ENCODE results near the gene LCP1. TPM values are rescaled to one million over a fixed set of nuclear protein-coding genes. Genes with fewer than 3 reads are reported as not detected.
"Not testable (repeated sequence)": the region's sequence is repeated elsewhere in the genome, so short reads cannot be mapped to it uniquely, and the experiment has no call there.

The LCP1 gene
- total RNA-seq (2014; rRNA removed; shearing (Covaris generic)) (not detected in 2 replicates), polyA plus RNA-seq (2016; fragmentation: Nextera tagmentation; extraction: Ambion mirVana) (0.64 and 1.3 TPM in 2 replicates)

DNA sequence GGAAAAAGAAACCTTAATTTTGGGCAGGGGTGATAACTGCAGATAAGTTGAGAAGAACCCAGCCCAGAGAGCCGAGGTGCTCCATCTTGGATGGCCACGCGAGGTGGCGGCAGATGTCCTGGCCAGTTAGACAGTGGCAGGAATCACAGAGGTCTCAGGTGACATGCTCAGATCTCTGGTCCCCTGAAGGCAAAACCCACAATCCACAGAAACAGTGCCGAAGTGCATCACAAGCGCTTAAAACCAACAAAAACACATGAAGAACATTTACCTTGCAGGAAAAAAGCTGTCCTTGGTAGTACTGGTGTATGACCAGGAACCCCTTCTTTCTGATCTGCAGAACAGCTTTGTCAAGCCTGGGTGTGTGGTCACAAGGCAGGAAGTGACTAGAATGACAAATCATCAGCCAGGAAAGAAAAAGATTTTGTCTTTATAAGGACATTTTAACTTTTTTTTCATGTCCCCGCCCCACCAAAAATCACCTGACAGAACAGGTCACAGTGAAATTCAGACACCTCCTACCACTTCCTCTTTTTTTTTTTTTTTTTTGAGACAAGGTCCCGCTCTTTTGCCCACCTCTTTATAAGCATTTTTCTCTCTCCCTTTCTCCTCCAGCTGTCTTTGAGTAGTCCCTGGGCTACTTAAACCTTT lies at the start of gene LCP1:
TSS of gene LCP1 (minus strand) at position 338 of the 651 bp plus-strand sequence. CDS start 22,515 bp downstream, outside the sequence.
- Histone ChIP-seq H4K20me1 (ENCODE audit: insufficient read depth) (no peaks in the 10 kb centered on the region), H3K4me3 (no peak within 1 kb of the TSS), H3K4me1 (ENCODE audit: insufficient read depth) (no peaks in the 10 kb centered on the region), H3K9me3 (ENCODE audit: low read depth) (no peaks in the 10 kb centered on the region), H3K4me2 (ENCODE audit: unreplicated experiment) (no peak within 1 kb of the TSS), H3F3A (ENCODE audit: insufficient read depth) (no peaks in the 10 kb centered on the region), H3K27me3 (replicated peaks; ENCODE audit: insufficient read depth) (peaks cover 20% of the 10 kb centered on the region; the same call in 1 of the 2 replicates), H3K79me2 (ENCODE audit: insufficient read depth) (no peaks in the 10 kb centered on the region), H3K27ac (no peak within 1 kb of the TSS), H3K36me3 (ENCODE audit: low read depth) (no peaks in the 10 kb centered on the region), H2AFZ (no peak within 1 kb of the TSS), H3K9ac (no peak within 1 kb of the TSS), H3K9me2 (ENCODE audit: insufficient read depth) (no peaks in the 10 kb centered on the region)
- TF ChIP-seq EZH2phosphoT487 (IDR thresholded peaks at IDR 0.05; ENCODE audit: insufficient read depth, low read depth) (no peak), EZH2 (IDR thresholded peaks at IDR 0.05; ENCODE audit: insufficient read depth, poor library complexity, severe bottlenecking) (no peak)
- no peak for DNase-seq
- WGBS, 2 experiments (ENCODE audit: low coverage in 1 of 2, low lambda C conversion rate in 2 of 2, missing lambda C conversion rate in 2 of 2) = 91 to 92% methylated on average over 8 of the region's 8 CpGs
- in situ Hi-C loops (cut with MboI) = no loop called here

DNA sequence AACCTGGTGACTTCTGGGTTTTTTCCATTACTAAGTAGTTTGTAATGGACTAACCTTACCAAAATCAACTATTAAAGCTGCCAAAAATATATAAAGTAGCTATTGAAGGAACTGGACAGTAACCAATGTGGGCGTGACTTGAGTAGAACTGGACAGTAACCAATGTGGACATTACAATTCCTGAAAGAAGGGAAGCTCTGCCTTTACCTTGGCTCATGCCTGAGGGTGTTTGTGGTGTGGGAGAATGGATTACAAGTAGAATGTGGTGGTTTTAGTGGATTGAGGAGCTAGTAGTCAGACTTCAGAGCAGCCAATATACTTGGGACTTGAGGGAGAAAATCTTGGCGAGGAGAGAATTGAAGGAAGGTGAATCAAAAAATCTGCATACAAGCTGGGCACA lies 47.3 kb upstream of the LCP1 start:
- no peak overlapping the region for H3K27ac ChIP-seq
- no peak for DNase-seq
- no peak overlapping the region for H2AFZ ChIP-seq
- no peak overlapping the region for H3K4me3 ChIP-seq
- in situ Hi-C loops (cut with MboI) = no loop called here
- no peak overlapping the region for H3K4me2 ChIP-seq (ENCODE audit: unreplicated experiment)
- H3K36me3 ChIP-seq (ENCODE audit: low read depth) = no peaks in the 10 kb centered on the region
- no peaks in the 10 kb centered on the region for H3K79me2 ChIP-seq (ENCODE audit: insufficient read depth)
- no peaks in the 10 kb centered on the region for H4K20me1 ChIP-seq (ENCODE audit: insufficient read depth)
- H3K9ac ChIP-seq = no peak overlapping the region
- TF ChIP-seq EZH2phosphoT487 (IDR thresholded peaks at IDR 0.05; ENCODE audit: insufficient read depth, low read depth) = no peak
- no peak for TF ChIP-seq EZH2 (IDR thresholded peaks at IDR 0.05; ENCODE audit: insufficient read depth, poor library complexity, severe bottlenecking)
- H3K9me2 ChIP-seq (ENCODE audit: insufficient read depth) = no peaks in the 10 kb centered on the region
- 0 out of 2 replicates have a peak, but pooled peaks cover 8% of the 10 kb centered on the region for H3F3A ChIP-seq (ENCODE audit: insufficient read depth)
- H3K9me3 ChIP-seq (ENCODE audit: low read depth) = no peaks in the 10 kb centered on the region
- H3K27me3 ChIP-seq (replicated peaks; ENCODE audit: insufficient read depth) = no peaks in the 10 kb centered on the region
- H3K4me1 ChIP-seq (ENCODE audit: insufficient read depth) = peaks cover 10% of the 10 kb centered on the region
- 67 to 70% methylated on average over 2 of the region's 2 CpGs for WGBS, 2 experiments (ENCODE audit: low coverage in 1 of 2, low lambda C conversion rate in 2 of 2, missing lambda C conversion rate in 2 of 2)

GRCh38 chr13:46220234-46220633 lies 38.3 kb upstream of the LCP1 start:
- H3K9me3 ChIP-seq (ENCODE audit: low read depth); H3K4me3 ChIP-seq: not testable (repeated sequence)
- WGBS, 2 experiments (ENCODE audit: low coverage in 1 of 2, low lambda C conversion rate in 2 of 2, missing lambda C conversion rate in 2 of 2) = 0% methylated on average over 1 to 2 of the region's 2 CpGs

GRCh38 chr13:46214741-46215140 lies 32.8 kb upstream of the LCP1 start:
- H3K4me3 ChIP-seq; H3F3A ChIP-seq (ENCODE audit: insufficient read depth); H3K79me2 ChIP-seq (ENCODE audit: insufficient read depth); H3K36me3 ChIP-seq (ENCODE audit: low read depth); H3K4me1 ChIP-seq (ENCODE audit: insufficient read depth); H3K27ac ChIP-seq; H3K9me3 ChIP-seq (ENCODE audit: low read depth); in situ Hi-C loops (cut with MboI); H3K9ac ChIP-seq; H4K20me1 ChIP-seq (ENCODE audit: insufficient read depth); H3K4me2 ChIP-seq (ENCODE audit: unreplicated experiment); H3K9me2 ChIP-seq (ENCODE audit: insufficient read depth); H2AFZ ChIP-seq; DNase-seq: not testable (repeated sequence)
- WGBS, 2 experiments (ENCODE audit: low coverage in 1 of 2, low lambda C conversion rate in 2 of 2, missing lambda C conversion rate in 2 of 2) = 85 to 89% methylated on average over 1 of the region's 1 CpG
- peaks cover 37% of the 10 kb centered on the region for H3K27me3 ChIP-seq (replicated peaks; ENCODE audit: insufficient read depth)

More at GRCh38 chr13:46220234-46220633, 38.3 kb upstream of the LCP1 start:
- in situ Hi-C loops (cut with MboI); H3K27ac ChIP-seq; H4K20me1 ChIP-seq (ENCODE audit: insufficient read depth); DNase-seq; H3K4me2 ChIP-seq (ENCODE audit: unreplicated experiment); H3K9ac ChIP-seq; H2AFZ ChIP-seq; H3K9me2 ChIP-seq (ENCODE audit: insufficient read depth); H3F3A ChIP-seq (ENCODE audit: insufficient read depth); H3K27me3 ChIP-seq (replicated peaks; ENCODE audit: insufficient read depth); H3K79me2 ChIP-seq (ENCODE audit: insufficient read depth); H3K4me1 ChIP-seq (ENCODE audit: insufficient read depth); H3K36me3 ChIP-seq (ENCODE audit: low read depth): not testable (repeated sequence)

DNA sequence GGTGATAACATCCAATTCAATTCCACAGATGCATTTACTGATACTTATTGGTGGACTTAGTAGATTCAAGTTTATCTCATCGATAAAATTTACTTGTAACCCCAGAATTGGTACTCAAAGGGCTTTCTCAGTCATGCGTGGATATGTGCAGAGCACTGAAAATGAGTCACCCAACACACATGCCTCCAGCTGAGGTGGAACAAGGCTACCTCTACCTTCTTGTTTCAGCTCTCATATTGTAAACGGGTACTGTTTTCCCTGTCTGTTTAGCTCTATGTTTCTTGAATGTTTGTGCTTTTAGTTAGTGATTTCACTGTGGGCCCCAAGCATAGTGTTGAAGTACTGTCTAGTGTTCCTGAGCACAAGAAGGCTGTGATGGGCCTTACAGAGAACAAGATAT lies 31.3 kb upstream of the LCP1 start:
- DNase-seq = no peak
- Histone ChIP-seq H3K9me3 (ENCODE audit: low read depth) (no peaks in the 10 kb centered on the region), H2AFZ (no peak overlapping the region), H3K27me3 (replicated peaks; ENCODE audit: insufficient read depth) (peaks cover 44% of the 10 kb centered on the region), H3K4me1 (ENCODE audit: insufficient read depth) (no peaks in the 10 kb centered on the region), H3F3A (ENCODE audit: insufficient read depth) (no peaks in the 10 kb centered on the region), H4K20me1 (ENCODE audit: insufficient read depth) (no peaks in the 10 kb centered on the region), H3K79me2 (ENCODE audit: insufficient read depth) (no peaks in the 10 kb centered on the region), H3K9me2 (ENCODE audit: insufficient read depth) (no peaks in the 10 kb centered on the region), H3K27ac (no peak overlapping the region), H3K36me3 (ENCODE audit: low read depth) (no peaks in the 10 kb centered on the region), H3K4me2 (ENCODE audit: unreplicated experiment) (no peak overlapping the region), H3K9ac (no peak overlapping the region), H3K4me3 (no peak overlapping the region)
- TF ChIP-seq EZH2phosphoT487 (IDR thresholded peaks at IDR 0.05; ENCODE audit: insufficient read depth, low read depth) (no peak), EZH2 (IDR thresholded peaks at IDR 0.05; ENCODE audit: insufficient read depth, poor library complexity, severe bottlenecking) (no peak)
- 84 to 85% methylated on average over 3 of the region's 3 CpGs for WGBS, 2 experiments (ENCODE audit: low coverage in 1 of 2, low lambda C conversion rate in 2 of 2, missing lambda C conversion rate in 2 of 2)
- in situ Hi-C loops (cut with MboI) = no loop called here

All from GM23248 (cell line).